IPS DF 19.7 (cell line): ENCODE results near the gene PFKFB2.

Experiments
- DNase-seq: peaks from one replicate; pipeline ENCODE4 v3.0.0-alpha.2; 2013; ENCODE audit warnings: low read depth, low spot score

Gene PFKFB2

DNA sequence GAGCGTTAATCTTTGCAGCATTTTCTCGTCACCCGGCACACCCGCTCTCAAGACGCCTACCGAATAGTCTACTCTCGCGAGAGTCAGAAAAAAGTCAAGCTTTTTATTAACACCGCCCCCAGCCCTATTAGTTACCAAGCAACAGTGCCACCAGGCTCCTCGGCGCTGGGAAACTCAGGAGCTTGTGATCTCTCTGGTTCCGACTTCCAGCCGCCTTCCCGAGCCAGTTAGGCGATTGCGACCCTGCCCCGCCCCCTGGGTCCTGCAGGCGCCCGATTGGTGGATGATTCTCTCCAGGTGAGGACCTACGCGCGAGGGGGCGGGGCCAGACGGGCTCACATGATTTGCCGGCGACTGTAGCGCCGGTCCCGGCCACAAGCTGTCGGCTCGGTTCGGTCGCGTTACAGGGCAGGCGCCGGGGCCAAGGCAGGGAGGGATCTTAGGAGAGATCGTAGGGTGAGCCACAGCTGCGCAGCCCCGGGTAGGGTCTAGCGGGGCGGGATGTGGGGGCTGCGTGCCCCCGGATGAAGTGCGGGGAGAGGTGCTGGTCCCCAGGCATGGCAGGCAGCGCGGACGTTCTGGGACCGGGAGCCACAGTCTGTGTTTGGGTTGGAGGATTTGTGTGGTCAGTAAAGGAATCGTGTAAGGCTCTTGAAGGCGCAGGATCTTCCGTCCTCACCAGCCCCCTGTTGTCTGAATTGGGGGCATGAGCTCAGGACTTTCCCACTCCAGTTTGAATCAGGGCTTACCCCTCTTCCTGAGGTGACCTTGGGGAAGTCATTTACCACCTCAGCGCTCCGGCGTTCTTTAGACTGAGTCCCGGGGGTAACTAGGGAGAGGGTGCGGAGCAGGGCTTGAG is at the start of gene PFKFB2:
Gene PFKFB2, plus strand, starts transcription at position 365 of the 859 bp plus-strand sequence. CDS start 1,443 bp downstream, outside the sequence.
- peak; percentile 97 for DNase-seq

DNA sequence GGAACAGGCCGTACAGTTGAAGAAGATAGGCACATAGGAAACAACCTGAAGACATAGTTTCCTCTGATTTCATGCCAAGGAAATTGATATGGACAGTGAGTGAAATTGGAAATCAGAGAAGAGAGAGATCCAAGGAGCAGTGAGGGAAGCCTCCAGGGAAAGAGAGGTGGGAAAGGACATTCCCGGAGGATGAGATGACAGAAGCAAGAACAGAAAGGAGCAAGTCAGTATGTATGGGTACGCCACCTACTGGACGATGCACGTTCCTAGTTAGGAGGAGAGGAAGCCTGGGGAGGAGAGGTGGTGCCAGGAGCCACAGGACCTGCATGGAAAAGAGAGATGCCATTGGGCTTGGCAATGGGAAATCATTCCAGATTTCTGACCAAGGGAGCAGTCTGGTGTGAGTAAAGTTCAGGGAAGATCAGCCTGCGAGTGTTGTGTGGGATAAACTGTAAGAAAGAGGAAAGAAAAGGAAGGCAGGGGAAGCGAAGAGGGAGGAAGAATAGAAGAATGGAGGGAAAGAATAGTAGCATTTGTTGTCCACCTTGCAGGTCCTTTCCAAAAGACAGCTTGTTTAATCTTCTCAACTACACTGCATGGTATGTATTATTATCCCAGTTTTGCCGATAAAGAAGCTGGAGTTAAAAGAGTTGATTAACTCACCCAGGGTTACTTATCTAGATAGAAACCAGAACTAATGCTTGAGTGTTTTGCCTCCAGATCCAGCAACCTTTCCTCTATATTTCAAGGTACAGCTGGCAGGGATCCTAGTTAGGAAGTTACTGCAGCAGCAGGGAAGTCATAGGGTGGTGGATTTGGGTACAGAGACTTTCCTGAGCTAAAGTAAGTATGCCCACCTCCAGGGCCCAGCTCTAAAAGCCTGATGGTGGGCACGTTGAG is 47.9 kb upstream of the PFKFB2 start:
- DNase-seq = peak; percentile 64

DNA sequence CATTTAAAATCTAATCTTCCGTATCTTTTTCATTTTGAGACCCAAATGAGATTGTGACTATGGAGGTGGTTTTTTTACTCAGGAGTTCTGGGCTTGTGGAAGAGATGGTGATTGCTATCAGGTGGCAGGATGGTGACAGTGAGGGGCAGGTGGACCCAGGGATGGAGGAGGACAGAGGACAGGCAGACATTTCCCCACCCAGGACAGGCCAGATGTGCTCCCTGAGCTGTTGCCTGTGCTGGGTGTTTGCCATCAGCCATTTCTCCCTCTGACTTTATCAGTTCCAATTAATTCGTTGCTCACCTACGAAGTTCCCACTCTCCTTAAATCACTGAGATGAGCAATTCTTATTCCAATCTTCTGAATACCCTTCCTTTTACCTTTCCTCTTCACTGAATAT is 47.0 kb upstream of the PFKFB2 start:
- no peak for DNase-seq

DNA sequence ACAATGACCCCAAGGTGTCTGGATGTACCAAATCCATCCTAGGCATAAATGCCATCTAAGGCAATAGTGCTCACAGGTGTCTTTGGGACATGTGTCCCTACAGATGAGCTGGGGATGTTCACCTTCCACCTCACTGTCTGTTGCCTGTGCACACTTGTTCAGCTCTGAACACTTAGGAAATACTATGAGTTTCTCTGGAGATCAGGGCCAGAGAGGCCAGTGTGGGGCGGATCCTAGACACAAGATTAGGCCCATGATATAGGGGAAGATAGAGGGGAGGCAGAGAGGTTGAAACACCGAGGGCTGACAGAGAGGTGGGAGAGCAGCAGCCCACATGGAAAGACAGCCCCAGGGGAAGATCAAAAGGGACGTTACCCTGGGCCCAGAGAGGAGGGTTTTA is 46.2 kb upstream of the PFKFB2 start:
- no peak for DNase-seq

DNA sequence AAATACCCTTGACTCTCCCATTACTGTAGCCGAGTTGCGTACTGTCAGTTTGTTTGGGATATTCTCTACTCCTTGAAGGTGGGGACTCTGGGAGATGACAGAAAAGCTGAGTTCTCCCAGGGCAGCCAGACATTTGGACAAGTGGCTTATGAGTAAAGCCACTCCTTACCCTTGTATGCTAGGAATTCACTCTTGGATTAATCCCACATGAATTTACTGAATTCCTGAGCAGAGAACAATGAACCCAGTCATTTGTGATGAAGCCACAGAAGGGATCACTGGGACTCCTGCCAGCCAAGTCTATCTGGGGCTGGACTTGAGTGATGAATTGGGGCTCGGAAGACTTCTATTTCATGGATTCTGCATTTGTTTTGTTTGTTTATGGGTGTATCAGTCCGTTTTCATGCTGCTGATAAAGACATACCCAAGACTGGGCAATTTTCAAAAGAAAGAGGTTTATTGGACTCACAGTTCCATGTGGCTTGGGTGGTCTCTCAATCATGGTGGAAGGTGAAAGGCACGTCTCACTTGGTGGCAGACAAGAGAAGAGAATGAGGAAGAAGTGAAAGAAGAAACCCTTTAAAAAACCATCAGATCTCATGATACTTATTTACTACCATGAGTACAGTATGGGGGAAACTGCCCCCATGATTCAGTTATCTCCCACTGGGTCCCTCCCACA is 45.6 kb upstream of the PFKFB2 start:
- no peak for DNase-seq

DNA sequence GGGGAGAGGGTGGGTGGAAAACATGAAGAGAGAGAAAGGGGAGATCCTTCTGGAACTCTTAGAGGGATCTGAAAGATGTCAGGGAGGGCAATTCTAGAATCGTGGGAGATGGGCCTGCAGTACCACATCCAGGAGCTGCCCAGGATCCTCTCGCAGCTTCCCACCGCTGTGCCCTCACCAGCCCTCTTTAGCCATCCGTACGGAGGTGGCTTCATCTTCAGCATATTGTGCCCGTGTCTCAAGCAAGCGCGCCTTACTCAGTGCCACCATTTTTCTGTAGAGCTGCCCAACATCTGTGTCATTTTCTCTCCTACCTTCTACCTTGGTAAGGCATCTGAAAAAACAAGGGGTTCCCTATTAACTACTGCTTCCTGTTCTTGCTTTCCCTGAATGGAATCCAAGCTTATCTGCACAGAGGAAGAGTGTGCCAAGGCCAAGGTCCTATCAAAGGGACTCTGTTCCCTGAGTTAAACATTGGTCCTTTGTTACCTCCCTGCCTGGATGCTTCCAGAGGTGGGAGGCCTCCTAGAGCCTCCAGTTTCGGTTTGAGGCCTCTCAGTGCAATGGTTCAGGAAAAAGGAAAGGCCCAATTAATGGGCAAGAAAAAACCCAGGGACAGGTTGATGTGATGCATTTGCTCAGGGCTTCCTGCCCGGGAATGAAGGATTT is 43.8 kb upstream of the PFKFB2 start:
- DNase-seq = no peak

DNA sequence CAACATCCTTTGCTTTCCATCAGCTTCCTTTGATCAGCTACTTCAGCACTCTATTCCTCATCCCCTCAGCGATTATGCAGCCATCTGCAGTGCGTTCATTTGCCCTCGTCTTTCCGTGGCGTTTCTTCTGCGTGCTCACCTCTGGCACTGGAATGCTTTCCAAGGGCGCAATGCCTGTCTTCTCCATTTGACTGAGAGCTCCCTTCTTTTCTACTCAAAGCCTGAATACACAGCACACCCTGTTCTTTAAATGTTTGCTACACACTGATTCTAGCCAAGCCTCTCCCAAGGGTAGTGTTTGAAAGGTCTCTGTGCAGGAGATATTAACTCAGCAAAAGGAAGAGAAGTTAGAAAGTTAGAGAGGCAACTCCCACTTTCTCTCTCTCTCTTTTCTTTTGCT is 43.1 kb upstream of the PFKFB2 start:
- DNase-seq = no peak

DNA sequence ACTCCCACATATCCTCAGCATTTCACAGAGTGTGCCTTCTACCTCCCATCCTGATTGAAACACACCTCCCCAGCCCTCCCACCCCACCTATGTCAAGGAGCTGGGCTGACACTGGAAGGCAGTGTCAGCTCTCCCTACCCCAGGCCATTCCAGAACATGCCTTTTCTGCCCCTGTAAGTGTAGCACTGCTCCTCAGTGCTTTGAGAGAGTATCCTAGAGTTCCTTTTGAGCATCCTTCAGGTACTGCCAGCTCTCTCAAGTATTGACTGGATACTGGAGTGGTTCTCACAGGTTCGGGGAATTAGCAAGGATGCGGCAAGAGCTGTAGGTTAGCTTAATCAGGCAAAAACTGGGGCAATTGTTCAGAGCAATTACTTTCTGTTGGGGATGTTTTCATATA is 42.3 kb upstream of the PFKFB2 start:
- no peak for DNase-seq

DNA sequence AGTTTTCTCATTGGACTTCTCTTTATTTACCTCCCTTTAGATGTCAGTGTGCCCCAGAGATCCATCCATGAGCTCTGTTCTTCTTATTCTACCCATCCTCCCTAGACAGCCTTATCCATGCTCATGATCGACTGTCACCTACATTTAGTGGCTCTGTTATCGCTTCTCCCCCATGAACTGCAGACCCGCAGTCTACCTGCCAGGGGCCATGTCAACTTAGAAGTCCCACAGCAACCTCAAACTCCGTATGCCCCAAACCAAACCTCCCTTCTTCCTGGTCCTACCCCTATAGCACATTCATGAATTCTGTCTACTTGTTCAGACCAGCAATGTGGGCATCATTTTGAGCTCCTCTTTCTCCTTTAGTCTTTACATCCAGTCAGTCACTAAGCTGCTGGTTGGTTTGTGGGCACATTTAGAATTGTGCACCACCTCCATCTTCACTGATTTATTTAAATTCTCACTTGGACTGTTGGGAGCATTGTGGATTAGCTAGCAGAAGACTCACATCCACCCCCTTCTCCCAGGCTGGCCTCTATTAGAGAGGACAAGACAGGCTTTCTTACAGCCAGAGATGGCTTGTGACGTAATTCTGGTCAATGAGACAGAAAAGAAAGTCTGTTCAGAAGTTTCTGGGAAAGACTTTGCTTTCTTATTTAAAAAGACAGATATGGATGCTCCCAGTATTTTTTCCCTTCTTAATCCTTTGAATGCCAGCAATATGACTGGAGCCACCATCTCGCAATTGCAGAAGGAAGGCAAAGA is 39.6 kb upstream of the PFKFB2 start:
- no peak for DNase-seq

DNA sequence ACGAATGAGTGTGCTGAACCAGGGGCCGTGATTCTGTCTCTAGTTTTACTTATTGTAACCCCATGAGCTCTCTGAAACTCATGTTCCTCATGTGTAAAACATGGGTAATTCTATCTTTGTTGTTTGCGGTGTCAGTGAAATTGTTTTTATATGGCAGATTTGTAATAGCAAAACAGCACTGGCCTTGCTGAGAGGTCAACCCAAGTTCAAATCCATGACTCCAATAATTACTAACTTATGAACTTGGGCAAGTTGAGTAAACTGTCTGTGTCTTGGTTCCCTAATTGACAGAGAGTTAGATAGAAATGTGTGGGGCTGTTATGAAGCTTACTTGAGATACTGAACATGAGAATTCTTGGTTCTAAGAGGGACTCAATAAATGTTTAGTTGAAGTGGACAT is 38.3 kb upstream of the PFKFB2 start:
- no peak for DNase-seq

DNA sequence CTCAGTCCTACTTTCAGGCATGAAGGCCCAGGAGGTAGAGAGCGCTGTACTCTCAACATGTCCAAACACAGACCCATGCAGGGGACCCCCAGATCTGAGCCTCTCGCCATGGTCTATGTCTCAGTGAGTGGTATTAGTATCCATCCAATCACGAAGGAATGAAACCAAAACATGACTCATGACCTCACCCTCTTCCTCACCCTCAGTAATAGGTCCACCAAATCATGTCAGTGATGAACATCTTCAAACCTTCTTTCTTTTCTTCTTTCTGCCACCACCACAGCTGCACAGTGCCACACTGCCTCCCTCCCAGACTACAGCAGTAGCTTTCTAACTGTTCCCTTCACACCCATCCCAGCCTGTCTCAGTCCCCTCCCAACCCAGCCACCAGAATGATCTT is 37.3 kb upstream of the PFKFB2 start:
- no peak for DNase-seq

DNA sequence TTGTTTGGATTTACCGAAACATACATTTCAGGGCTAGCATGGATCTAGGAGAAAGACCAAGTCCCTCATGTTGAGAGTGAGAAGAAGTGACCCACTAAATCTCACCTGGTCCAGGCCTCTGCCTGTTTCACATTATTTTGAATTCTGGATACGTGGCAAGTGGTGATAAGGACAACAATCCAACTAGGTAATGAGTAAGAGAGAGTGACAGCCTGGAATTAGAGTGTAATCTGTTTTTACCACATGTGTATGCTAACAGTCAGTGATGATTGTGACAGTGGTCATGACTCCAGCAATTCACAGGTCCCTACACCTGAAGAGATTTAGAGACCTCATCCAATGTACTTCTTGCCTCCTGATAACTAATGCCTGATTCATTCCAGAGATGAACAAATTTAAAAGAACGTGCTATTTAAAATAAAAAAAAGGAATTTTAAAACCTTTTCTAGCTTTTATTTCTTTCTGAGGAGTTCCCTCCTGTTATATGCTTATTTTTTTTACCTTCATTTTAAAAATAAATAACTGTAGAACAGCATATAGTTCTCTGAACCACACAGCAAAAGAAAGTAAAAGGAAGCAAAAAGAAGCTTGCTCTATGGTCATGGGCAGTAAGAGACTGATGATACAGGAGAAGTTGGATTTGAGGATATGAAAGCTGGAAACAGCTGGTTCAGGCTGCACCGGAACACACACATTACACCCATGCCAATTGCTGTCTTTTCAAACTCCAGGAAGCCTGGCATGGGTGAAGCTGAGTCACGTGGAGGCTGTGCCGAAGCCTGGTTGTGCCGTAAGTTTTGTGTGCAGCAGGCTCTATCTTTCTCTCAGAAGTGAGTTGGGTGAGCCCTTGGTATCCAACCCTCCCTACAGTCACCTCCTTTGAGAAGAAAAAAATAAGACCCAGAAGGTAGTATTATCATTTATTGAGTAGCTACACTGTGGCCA is 35.2 kb upstream of the PFKFB2 start:
- DNase-seq = no peak

DNA sequence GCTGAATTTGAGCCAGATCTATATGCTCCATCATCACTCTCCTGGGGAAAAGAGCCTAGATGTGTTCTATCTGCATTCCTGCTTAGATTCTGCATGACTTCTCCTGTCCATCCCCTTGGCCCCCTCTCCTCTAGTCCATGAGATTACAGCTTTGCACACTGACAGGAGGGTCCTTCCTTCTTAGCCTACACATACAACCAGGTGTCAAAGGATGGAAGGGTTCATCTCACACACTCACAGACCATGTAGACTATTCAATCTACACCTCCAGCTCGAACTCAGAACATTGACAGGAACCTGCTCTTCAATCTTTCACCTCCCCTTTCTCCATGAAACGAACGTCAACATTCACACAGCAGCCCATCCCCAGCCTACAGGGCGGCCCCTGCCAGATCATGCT is 34.4 kb upstream of the PFKFB2 start:
- DNase-seq = no peak

DNA sequence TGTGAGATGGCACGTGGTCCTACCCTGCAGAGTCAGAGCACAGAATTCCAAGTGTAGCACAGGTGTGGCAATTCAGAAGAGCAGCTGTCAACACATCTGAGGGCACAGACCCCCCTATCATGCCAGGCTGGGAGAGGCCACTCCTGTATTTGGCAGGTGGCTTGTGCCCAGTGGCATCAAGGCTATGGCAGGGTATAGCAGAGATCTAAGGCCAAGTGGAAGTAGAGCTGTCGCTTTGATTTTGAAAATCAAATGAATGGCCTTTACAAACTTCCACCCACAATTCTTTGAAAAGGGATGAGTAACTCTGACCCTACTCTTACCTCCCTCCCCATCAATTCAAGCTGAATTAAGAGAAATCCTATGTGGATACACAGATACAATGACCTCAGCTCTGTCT is 33.9 kb upstream of the PFKFB2 start:
- DNase-seq = no peak

DNA sequence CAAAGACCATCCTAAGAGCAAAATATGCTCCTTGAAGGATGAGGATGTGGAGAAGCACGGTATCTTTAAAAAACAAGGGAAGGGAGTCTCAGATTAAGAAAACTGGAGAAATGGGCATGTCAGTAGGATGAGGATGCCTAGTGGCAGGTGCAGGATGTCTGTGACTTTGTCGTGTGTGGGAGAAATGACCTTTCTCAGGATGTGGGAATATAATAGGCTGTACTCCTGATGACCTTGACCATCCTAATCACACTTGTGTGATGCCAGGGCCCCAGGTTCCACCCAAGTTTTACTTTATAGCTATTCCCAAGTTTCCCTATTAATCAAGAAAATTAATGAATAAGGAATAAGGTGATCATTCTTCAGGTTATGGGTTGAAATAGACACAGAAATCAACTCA is 33.4 kb upstream of the PFKFB2 start:
- DNase-seq = no peak

DNA sequence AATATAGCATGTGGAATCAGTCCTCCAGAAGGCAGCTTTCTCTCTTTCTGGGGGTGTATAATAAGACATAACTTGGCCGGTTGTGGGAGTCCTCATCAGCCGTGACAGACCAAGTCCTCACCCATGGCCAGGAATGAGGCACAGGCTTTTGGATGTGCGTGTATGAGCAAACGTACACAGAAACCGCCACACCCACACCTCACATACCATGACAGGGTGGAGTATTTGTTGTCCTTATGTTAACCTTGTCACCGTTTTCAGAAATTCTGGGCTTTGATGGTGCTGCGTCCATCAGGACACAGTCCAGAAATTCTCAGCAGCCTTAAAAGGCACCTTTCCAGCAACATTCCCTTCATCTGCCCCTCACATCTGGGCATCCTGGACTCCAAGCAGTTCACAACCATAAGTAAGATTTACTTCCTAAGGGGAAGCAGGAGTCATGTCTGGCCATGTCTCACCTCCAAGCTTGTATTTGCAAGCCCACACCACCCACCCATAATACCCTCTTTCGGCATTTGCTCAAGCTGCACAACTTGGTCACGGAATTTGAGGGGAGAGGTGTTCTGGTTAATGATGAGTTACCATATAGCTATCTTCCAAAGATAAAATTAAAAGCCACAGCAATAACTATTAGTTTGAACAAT is 32.9 kb upstream of the PFKFB2 start:
- DNase-seq = no peak

DNA sequence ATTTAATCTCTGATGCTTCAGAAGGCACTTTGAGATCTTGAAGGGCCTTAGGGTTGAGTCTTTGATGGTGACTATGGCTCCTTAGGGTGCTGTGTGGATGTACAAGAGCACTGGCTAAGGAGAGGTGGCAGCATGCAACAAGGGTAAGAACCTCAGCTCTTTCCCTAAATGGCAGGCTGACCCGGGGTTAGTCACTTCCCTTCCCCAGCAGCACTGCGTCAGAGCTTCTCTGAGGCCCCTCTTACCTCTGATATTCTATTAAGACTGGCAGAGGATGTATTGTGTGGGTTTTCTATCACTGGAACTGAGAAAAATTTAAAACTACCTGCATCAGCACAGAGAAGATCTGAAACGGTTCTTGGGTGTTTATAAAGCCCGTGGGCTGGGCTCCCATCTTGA is 32.4 kb upstream of the PFKFB2 start:
- DNase-seq = no peak

DNA sequence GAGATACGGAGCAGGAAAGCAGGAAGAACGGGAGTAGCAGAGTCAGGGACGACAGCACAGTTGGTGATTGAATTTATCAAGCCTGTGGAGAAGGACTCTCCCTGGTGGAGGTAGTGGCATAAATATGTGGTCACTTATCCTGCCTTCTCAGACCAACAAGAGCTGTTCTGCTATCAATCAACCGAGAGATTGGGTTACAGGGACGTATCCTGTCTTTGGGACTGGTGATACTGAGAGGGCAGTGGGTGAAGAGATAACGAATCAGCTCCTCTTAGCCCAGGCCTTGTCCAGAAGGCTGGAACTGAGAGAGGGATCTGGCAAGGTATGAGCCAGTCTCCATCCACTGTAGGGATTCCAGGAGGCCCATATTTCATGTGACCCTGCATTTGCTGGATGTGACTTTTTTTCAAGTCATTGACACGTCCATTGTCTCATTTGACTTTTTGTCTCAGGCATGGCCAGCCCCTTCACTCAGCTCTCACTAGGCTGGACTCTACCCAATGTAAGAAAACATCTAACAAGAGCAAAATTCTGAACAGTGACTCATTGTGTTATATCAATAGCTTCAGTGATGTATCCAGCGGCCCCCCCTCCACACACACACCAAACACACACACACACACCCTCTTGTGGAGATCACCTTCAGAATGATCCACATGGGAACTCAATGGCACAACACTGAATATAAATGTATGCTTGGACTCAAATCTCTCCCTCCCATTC is 31.8 kb upstream of the PFKFB2 start:
- DNase-seq = no peak
